ENCODE results near the gene BCKDK.
"Not testable (repeated sequence)": the region's sequence is repeated elsewhere in the genome, so short reads cannot be mapped to it uniquely, and the experiment has no call there.

BCKDK gene

DNA sequence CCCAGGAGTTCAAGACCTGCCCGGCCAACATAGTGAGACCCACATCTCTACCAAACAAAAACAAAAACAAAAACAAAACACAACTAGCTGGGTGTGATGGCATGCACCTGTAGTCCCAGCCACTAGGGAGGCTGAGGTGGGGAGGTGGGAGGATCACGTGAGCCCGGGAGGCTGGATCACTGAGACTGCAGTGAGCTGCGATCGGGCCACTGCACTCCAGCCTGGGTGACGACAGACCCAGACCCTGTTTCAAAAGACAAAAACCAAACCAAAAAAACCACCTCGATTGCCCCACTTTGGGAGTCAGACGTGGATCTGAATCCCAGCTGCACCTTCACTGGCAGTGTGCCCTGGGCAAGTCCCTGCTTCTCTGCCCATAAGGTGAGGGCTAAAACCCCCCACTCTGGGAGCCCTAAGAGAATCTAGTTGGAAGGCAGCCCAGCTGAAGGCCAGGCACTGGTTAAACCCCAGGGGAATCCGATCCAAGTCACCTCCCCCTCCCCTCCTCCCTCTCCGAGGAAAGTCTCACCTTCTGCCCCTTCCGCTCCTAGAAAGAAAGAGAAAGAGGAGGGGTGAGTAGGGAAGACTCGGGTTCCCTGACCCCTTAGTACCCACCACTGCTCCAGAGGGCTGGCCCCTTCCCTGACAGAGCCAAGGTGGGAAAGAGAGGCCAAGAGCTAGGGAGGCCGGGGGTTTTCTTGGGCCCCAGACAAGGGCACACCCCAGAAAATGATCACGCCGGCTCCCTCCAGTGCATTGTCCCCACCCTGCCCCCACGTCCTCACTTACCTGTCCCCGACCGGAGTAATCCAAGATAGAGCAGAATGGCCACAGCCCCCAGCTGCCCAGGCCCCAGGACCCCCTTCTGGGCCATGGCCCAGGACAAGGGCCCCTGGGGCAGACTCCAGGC lies 26.7 kb downstream of the BCKDK start:
- TF ChIP-seq ZC3H10 (CRISPR knock-in tag; IDR thresholded peaks at IDR 0.05), result no peak
- no peak for TF ChIP-seq SNAI2 (CRISPR knock-in tag; IDR thresholded peaks at IDR 0.05)
- no peak for TF ChIP-seq ZFP30 (CRISPR knock-in tag; IDR thresholded peaks at IDR 0.05)
- no peak for TF ChIP-seq ZFP3 (CRISPR knock-in tag; IDR thresholded peaks at IDR 0.05)
- no peak for TF ChIP-seq RARB (CRISPR knock-in tag; IDR thresholded peaks at IDR 0.05)
- no peak for TF ChIP-seq TOX (CRISPR knock-in tag; IDR thresholded peaks at IDR 0.05; ENCODE audit: borderline replicate concordance)
- TF ChIP-seq, protein P1, sequence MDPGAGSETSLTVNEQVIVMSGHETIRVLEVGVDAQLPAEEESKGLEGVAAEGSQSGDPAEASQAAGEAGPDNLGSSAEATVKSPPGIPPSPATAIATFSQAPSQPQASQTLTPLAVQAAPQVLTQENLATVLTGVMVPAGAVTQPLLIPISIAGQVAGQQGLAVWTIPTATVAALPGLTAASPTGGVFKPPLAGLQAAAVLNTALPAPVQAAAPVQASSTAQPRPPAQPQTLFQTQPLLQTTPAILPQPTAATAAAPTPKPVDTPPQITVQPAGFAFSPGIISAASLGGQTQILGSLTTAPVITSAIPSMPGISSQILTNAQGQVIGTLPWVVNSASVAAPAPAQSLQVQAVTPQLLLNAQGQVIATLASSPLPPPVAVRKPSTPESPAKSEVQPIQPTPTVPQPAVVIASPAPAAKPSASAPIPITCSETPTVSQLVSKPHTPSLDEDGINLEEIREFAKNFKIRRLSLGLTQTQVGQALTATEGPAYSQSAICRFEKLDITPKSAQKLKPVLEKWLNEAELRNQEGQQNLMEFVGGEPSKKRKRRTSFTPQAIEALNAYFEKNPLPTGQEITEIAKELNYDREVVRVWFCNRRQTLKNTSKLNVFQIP (CRISPR knock-in tag; IDR thresholded peaks at IDR 0.05; ENCODE audit: borderline replicate concordance, low read depth), result no peak
- ATAC-seq, result no peak

DNA sequence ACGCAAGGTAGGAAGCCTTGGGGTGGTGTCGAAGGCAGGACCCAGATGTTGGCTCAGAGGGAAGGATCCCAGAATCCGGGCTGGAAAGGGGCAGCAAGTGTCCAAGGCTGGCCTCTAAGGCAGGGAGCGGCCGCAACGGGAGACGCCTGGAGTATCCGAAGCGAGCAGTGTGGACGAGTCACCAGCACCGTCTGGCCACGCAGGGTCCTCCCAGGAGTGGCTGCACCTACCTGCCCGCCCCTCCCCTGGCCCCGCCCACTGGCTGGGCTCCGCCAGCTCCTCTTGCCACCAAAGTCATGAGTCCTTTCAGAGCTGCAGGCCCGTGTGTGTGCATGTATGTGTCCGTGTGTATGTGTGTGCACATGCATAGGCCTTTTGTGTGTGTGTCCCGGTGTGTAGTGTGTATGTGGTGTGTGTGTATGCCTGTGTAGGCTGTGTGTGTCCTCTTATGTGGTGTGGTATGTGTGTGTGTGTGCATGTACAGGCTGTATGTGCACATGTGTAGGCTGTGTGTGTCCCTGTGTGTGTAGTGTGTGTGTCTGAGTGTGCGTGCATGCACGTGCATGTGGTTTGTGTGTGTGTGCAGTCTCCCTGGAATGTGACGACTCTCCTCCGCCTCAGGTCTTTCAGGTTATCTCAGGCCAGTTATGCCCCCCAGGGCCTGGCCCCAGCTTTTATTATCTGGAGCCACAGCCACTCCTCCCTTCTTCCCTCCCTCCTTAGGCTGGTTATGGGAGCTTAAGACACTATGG lies 27.5 kb downstream of the BCKDK start, which contains the start of gene PRSS8:
Gene PRSS8, minus strand, starts transcription at position 193 of the 752 bp plus-strand sequence. CDS start 229 bp downstream, outside the sequence.
- TF ChIP-seq PPARA (CRISPR knock-in tag; IDR thresholded peaks at IDR 0.05; ENCODE audit: borderline replicate concordance), result no peak
- TF ChIP-seq ISL1 (CRISPR knock-in tag; IDR thresholded peaks at IDR 0.05), result no peak
- no peak for ATAC-seq

DNA sequence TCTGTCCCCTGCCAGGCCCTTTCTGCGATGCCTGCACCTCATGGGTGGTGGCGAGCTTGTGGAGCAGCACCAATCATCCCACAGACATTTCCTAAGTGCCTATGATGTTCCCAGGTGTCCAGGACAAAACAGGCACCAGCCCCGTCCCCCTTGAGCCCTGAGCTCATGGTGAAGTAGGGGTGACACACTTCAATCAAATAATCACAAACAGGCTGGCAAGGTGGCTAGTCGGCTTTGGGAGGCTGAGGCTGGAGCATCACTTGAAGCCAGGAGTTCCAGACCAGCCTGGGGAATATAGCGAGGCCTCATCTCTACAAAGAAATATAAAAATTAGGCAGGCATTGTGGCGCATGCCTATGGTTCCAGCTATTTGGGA lies 28.1 kb downstream of the BCKDK start:
- ATAC-seq, result no peak
- TF ChIP-seq ZNF70 (CRISPR knock-in tag; IDR thresholded peaks at IDR 0.05) (no peak), ARNTL (CRISPR knock-in tag; IDR thresholded peaks at IDR 0.05; ENCODE audit: borderline replicate concordance, low read depth) (no peak), ESRRG (CRISPR knock-in tag; IDR thresholded peaks at IDR 0.05) (no peak), RARB (CRISPR knock-in tag; IDR thresholded peaks at IDR 0.05) (no peak), SNAI2 (CRISPR knock-in tag; IDR thresholded peaks at IDR 0.05) (no peak), TCF4 (CRISPR knock-in tag; IDR thresholded peaks at IDR 0.05; ENCODE audit: borderline replicate concordance) (no peak), ZFP30 (CRISPR knock-in tag; IDR thresholded peaks at IDR 0.05) (no peak), ZC3H10 (CRISPR knock-in tag; IDR thresholded peaks at IDR 0.05) (no peak), BACH2 (CRISPR knock-in tag; IDR thresholded peaks at IDR 0.05; ENCODE audit: borderline replicate concordance) (no peak), CSDC2 (CRISPR knock-in tag; IDR thresholded peaks at IDR 0.05) (no peak), TOX (CRISPR knock-in tag; IDR thresholded peaks at IDR 0.05; ENCODE audit: borderline replicate concordance) (no peak), ZNF565 (CRISPR knock-in tag; conservative IDR thresholded peaks at IDR 0.05; ENCODE audit: low read depth) (no peak), PPARA (CRISPR knock-in tag; IDR thresholded peaks at IDR 0.05; ENCODE audit: borderline replicate concordance) (no peak), ISL1 (CRISPR knock-in tag; IDR thresholded peaks at IDR 0.05) (no peak), OSR1 (CRISPR knock-in tag; IDR thresholded peaks at IDR 0.05) (no peak)
- TF ChIP-seq, protein P1 (CRISPR knock-in tag; IDR thresholded peaks at IDR 0.05; ENCODE audit: borderline replicate concordance, low read depth), result no peak
- TF ChIP-seq, protein P2, sequence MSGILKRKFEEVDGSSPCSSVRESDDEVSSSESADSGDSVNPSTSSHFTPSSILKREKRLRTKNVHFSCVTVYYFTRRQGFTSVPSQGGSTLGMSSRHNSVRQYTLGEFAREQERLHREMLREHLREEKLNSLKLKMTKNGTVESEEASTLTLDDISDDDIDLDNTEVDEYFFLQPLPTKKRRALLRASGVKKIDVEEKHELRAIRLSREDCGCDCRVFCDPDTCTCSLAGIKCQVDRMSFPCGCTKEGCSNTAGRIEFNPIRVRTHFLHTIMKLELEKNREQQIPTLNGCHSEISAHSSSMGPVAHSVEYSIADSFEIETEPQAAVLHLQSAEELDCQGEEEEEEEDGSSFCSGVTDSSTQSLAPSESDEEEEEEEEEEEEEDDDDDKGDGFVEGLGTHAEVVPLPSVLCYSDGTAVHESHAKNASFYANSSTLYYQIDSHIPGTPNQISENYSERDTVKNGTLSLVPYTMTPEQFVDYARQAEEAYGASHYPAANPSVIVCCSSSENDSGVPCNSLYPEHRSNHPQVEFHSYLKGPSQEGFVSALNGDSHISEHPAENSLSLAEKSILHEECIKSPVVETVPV (CRISPR knock-in tag; IDR thresholded peaks at IDR 0.05), result no peak
- TF ChIP-seq, protein P3, sequence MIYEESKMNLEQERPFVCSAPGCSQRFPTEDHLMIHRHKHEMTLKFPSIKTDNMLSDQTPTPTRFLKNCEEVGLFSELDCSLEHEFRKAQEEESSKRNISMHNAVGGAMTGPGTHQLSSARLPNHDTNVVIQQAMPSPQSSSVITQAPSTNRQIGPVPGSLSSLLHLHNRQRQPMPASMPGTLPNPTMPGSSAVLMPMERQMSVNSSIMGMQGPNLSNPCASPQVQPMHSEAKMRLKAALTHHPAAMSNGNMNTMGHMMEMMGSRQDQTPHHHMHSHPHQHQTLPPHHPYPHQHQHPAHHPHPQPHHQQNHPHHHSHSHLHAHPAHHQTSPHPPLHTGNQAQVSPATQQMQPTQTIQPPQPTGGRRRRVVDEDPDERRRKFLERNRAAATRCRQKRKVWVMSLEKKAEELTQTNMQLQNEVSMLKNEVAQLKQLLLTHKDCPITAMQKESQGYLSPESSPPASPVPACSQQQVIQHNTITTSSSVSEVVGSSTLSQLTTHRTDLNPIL (CRISPR knock-in tag; IDR thresholded peaks at IDR 0.05; ENCODE audit: low read depth), result no peak
- TF ChIP-seq, protein P4, sequence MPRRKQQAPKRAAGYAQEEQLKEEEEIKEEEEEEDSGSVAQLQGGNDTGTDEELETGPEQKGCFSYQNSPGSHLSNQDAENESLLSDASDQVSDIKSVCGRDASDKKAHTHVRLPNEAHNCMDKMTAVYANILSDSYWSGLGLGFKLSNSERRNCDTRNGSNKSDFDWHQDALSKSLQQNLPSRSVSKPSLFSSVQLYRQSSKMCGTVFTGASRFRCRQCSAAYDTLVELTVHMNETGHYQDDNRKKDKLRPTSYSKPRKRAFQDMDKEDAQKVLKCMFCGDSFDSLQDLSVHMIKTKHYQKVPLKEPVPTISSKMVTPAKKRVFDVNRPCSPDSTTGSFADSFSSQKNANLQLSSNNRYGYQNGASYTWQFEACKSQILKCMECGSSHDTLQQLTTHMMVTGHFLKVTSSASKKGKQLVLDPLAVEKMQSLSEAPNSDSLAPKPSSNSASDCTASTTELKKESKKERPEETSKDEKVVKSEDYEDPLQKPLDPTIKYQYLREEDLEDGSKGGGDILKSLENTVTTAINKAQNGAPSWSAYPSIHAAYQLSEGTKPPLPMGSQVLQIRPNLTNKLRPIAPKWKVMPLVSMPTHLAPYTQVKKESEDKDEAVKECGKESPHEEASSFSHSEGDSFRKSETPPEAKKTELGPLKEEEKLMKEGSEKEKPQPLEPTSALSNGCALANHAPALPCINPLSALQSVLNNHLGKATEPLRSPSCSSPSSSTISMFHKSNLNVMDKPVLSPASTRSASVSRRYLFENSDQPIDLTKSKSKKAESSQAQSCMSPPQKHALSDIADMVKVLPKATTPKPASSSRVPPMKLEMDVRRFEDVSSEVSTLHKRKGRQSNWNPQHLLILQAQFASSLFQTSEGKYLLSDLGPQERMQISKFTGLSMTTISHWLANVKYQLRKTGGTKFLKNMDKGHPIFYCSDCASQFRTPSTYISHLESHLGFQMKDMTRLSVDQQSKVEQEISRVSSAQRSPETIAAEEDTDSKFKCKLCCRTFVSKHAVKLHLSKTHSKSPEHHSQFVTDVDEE (CRISPR knock-in tag; IDR thresholded peaks at IDR 0.05), result no peak
- TF ChIP-seq, protein P5, sequence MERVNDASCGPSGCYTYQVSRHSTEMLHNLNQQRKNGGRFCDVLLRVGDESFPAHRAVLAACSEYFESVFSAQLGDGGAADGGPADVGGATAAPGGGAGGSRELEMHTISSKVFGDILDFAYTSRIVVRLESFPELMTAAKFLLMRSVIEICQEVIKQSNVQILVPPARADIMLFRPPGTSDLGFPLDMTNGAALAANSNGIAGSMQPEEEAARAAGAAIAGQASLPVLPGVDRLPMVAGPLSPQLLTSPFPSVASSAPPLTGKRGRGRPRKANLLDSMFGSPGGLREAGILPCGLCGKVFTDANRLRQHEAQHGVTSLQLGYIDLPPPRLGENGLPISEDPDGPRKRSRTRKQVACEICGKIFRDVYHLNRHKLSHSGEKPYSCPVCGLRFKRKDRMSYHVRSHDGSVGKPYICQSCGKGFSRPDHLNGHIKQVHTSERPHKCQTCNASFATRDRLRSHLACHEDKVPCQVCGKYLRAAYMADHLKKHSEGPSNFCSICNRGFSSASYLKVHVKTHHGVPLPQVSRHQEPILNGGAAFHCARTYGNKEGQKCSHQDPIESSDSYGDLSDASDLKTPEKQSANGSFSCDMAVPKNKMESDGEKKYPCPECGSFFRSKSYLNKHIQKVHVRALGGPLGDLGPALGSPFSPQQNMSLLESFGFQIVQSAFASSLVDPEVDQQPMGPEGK (CRISPR knock-in tag; IDR thresholded peaks at IDR 0.05; ENCODE audit: borderline replicate concordance), result no peak

DNA sequence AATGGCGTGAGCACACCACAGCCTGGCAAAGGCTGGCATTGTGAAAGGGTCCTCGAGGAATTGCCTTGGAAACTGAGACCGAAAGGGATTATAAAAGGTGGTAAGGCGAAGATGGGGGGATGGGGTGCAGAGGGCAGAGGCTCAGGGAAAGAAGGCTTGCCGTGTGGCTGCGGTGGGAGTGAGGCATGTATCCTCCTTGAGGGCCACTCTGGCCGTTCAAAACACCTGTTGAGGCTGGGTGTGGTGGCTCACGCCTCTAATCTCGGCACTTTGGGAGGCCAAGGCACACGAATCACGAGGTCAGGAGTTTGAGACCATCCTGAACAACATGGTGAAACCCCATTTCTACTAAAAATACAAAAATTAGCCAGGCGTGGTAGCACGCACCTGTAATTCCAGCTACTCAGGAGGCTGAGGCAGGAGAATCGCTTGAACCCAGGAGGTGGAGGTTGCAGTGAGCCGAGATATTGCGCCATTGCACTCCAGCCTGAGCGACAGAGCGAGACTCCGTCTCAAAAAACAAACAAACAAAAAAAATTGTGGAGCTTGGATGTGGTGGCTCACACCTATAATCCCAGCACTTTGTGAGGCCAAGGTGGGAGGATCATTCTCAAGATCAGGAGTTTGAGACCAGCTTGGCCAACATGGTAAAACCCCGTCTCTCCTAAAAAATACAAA lies 28.8 kb downstream of the BCKDK start:
- ATAC-seq, result not testable (repeated sequence)
